Measurements from ENCODE around the gene SSRP1. TPM values are rescaled to one million over a fixed set of nuclear protein-coding genes. Genes with fewer than 3 reads are reported as not detected.

SSRP1 gene
- polyA plus RNA-seq, 1 donor (not counting 4 experiments of a cell fraction or from before 2014, with no cell fraction given), result 115 TPM

GRCh38 chr11:57314221-57314973 lies 21.3 kb downstream of the SSRP1 start:
- FAIRE-seq (no peak), DNase-seq (ENCODE audit: low read depth, low spot score) (no peak)
- Histone ChIP-seq H4K20me1 (ENCODE audit: control insufficient read depth, extremely low read depth, insufficient read depth, low read length) (peaks cover 22% of the 10 kb centered on the region), H3K9me3 (ENCODE audit: control insufficient read depth, low read depth, low read length) (no peaks in the 10 kb centered on the region), H2AFZ (ENCODE audit: control insufficient read depth, low read length) (no peak overlapping the region), H3K79me2 (ENCODE audit: control insufficient read depth, insufficient read depth, low read length) (peaks cover 43% of the 10 kb centered on the region), H3K4me3 (ENCODE audit: control insufficient read depth in 2 of 3, extremely low read depth in 1 of 3, insufficient read depth in 2 of 3, low read depth in 1 of 3, low read length in 3 of 3) (no peak overlapping the region), H3K36me3 (ENCODE audit: control insufficient read depth in 2 of 2, extremely low read depth in 1 of 2, insufficient read depth in 2 of 2, low read length in 2 of 2) (peaks cover 61 to 85% of the 10 kb centered on the region in 2 experiments), H3K9ac (ENCODE audit: control insufficient read depth, extremely low read depth, insufficient read depth, low read length) (no peak overlapping the region), H3K27ac (ENCODE audit: control insufficient read depth, insufficient read depth, low read length) (no peak overlapping the region), H3K4me1 (ENCODE audit: control insufficient read depth, extremely low read depth, insufficient read depth, low read length) (peaks cover 41% of the 10 kb centered on the region), H3K27me3 (ENCODE audit: control insufficient read depth, extremely low read depth, insufficient read depth, low read length) (no peaks in the 10 kb centered on the region), H3K4me2 (ENCODE audit: control insufficient read depth, extremely low read depth, insufficient read depth, low read depth, low read length) (no peak overlapping the region), H3K9me1 (ENCODE audit: control insufficient read depth, extremely low read depth, insufficient read depth, low read length) (peaks cover 8% of the 10 kb centered on the region)
- TF ChIP-seq EZH2 (IDR thresholded peaks at IDR 0.05; ENCODE audit: low read length) (no peak), CTCF (optimal IDR thresholded peaks at IDR 0.05 in 1 of 3, IDR thresholded peaks at IDR 0.05 in 1 of 3, conservative IDR thresholded peaks at IDR 0.05 in 1 of 3; ENCODE audit: extremely low read depth in 1 of 3, insufficient read depth in 2 of 3, low read length in 3 of 3) (no peak)
- dilution Hi-C loops (cut with MboI; ENCODE audit: extremely low pct_ligation_motif_present, low sequenced_read_pairs), result no loop called here

GRCh38 chr11:57313788-57314135 lies 21.9 kb downstream of the SSRP1 start:
- FAIRE-seq, result no peak
- no peak for TF ChIP-seq EZH2 (IDR thresholded peaks at IDR 0.05; ENCODE audit: low read length)
- no peak for TF ChIP-seq CTCF (optimal IDR thresholded peaks at IDR 0.05 in 1 of 3, IDR thresholded peaks at IDR 0.05 in 1 of 3, conservative IDR thresholded peaks at IDR 0.05 in 1 of 3; ENCODE audit: extremely low read depth in 1 of 3, insufficient read depth in 2 of 3, low read length in 3 of 3)
- peaks cover 8% of the 10 kb centered on the region for H3K9me1 ChIP-seq (ENCODE audit: control insufficient read depth, extremely low read depth, insufficient read depth, low read length)
- dilution Hi-C loops (cut with MboI; ENCODE audit: extremely low pct_ligation_motif_present, low sequenced_read_pairs), result no loop called here
- H3K4me2 ChIP-seq (ENCODE audit: control insufficient read depth, extremely low read depth, insufficient read depth, low read depth, low read length), result no peak overlapping the region
- no peaks in the 10 kb centered on the region for H3K9me3 ChIP-seq (ENCODE audit: control insufficient read depth, low read depth, low read length)
- H3K4me3 ChIP-seq (ENCODE audit: control insufficient read depth in 2 of 3, extremely low read depth in 1 of 3, insufficient read depth in 2 of 3, low read depth in 1 of 3, low read length in 3 of 3), result no peak overlapping the region
- peaks cover 46% of the 10 kb centered on the region for H3K79me2 ChIP-seq (ENCODE audit: control insufficient read depth, insufficient read depth, low read length)
- no peak overlapping the region for H2AFZ ChIP-seq (ENCODE audit: control insufficient read depth, low read length)
- peaks cover 67 to 89% of the 10 kb centered on the region in 2 experiments for H3K36me3 ChIP-seq (ENCODE audit: control insufficient read depth in 2 of 2, extremely low read depth in 1 of 2, insufficient read depth in 2 of 2, low read length in 2 of 2)
- no peak overlapping the region for H3K27ac ChIP-seq (ENCODE audit: control insufficient read depth, insufficient read depth, low read length)
- peaks cover 42% of the 10 kb centered on the region for H3K4me1 ChIP-seq (ENCODE audit: control insufficient read depth, extremely low read depth, insufficient read depth, low read length)
- no peak for DNase-seq (ENCODE audit: low read depth, low spot score)
- no peak overlapping the region for H3K9ac ChIP-seq (ENCODE audit: control insufficient read depth, extremely low read depth, insufficient read depth, low read length)
- H4K20me1 ChIP-seq (ENCODE audit: control insufficient read depth, extremely low read depth, insufficient read depth, low read length), result peaks cover 22% of the 10 kb centered on the region
- H3K27me3 ChIP-seq (ENCODE audit: control insufficient read depth, extremely low read depth, insufficient read depth, low read length), result no peaks in the 10 kb centered on the region

All from keratinocyte (primary cell).